Inflammatory macrophage treated with lipopolysaccharide for 4 hours (primary cell): ENCODE data around the gene TMEM98.
"Not testable (repeated sequence)": the region's sequence is repeated elsewhere in the genome, so short reads cannot be mapped to it uniquely, and the experiment has no call there.

Source experiments
- DNase-seq: peaks from one replicate; pipeline ENCODE4 v3.0.0-alpha.2; 2020

TMEM98 gene

DNA sequence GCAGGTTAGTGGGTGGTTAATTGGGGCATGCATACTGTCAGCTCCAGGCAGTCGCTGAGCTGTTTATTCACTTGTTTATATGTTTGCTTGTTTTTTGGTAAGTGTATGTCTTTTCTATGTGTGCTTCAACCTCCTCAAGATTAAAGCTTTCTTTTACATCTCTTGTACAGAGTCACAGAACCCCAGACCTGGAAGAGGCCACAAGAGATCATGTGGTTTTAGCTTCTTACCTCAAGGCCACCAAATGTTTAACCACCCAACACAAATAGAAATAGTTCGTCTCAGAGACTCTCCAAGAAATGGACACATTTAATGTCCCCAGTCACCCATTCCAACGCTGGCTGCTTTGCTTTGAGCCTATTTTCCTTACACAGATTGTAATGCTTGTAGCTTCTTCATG lies 11.8 kb upstream of the TMEM98 start:
- no peak for DNase-seq

DNA sequence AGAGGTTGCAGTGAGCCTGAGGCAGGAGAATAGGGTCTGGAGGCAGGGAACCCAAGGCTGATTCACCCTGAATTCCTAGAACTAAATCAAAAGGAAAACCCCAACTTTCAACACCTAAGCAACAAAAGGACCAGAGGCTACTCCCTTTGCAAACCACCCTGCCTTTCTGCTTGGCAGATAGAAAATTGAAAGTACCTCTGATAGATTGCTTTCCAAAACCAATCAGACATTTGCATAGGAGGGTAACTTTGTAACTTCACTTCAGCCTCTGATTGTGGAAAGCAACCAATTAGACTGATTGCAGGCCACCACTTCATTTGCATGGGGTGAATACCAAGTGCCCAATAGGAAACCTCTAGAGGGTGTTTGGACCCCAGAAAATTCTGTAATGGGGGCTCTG lies 10.9 kb upstream of the TMEM98 start:
- no peak for DNase-seq

DNA sequence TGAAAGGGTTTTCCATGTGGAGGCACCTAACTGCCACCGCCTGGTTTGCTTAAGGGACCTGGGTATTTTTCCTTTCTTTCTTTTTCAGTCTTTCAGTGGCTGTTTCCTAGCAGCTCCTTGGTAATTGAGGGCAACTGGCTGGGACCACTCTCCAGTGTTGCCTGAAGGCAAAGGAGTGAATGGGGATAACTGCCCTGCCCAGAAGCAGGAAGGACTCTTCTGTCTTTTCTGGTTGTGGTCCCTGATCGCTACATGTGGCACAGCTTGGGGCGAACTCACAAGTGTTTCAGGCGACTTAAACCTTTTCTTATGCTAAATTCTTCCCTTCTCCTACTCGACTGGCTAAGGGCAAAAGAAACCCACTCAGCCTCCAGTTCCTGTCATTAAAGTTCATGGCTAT lies 10.1 kb upstream of the TMEM98 start:
- no peak for DNase-seq

DNA sequence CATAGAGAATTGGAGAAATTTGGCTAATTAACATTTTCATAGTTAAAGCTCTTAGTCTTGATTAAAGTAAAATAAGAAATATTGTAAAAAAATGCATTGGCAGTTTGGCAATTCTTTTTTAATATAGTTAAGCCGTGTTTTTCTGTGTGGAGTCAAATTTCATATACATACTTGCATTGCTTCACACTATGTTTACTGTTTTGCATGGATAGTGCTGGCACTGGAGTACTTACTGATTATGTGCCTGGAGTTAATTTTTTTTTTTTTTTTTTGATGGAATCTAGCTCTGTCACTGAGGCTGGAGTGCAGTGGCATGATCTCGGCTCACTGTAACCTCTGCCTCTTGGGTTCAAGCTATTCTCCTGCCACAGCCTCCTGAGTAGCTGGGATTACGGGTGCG lies 8.1 kb upstream of the TMEM98 start:
- not testable (repeated sequence) for DNase-seq

DNA sequence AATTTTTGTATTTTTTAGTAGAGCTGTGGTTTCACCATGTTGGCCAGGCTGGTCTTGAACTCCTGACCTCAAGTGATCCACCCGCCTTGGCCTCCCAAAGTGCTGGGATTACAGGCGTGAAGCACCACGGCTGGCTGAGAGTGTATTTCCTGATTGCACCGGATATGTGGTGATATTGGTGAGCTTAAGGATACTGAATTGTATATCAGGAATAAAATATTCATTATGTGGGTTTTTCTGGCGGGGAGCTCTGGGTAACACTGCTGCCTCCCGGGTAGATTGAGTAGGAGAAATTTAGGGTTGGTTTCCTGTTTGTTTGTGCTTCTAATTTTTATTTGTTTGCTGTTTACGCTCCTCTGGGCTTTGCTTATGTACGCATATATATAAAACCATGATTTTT lies 7.7 kb upstream of the TMEM98 start:
- DNase-seq, result no peak

DNA sequence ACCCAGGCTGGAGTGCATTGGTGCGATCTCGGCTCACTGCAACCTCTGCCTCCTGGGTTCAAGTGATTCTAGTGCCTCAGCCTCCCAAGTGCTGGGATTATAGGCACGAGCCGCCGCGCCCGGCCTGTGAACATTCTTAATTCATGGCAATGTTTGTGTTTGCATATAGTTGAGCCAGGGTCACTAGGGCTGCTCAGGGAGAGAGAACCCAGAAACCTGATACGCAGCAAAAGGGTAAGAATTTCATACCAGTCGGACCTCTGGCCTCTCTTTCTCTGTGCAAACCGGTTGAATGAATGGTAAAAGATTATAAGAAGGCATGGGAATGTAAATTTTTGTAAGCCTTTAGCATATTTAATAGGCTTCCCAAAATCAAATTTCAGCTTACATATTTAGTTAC lies 6.9 kb upstream of the TMEM98 start:
- DNase-seq, result no peak

DNA sequence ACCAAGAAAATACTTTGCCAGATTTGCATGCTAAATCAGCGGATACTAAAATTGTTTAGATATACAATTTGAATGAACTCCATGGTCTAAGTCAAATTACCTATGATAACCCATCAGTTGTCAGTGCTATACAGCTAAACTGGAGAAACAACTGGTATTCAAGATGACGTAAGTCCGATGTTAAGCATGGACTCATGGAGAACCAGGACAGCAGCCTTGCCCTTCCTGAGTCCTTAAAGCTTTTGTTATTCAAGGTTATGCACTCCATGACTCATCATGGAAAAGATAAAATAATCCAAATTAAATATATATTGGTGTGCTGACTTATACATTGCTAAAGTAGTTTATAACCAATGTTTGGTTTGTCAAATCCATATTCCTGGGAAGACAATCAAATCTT lies 4.0 kb upstream of the TMEM98 start:
- DNase-seq, result not testable (repeated sequence)

DNA sequence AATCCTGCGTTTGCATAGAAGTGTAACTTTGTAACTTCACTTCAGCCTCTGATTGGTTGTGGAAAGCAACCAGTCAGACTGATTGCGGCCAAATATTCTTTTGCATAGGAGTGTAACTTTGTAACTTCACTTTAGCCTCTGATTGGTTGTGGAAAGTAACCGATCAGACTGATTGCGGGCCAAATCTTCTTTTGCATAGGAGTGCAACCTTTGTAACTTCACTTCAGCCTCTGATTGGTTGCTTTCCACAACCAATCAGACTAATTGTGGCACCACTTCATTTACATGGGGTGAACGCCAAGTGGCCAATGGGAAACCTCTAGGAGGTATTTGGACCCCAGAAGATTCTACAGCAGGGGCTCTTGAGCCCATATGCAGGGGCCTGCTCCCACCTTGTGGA lies 1.8 kb upstream of the TMEM98 start:
- DNase-seq, result no peak

DNA sequence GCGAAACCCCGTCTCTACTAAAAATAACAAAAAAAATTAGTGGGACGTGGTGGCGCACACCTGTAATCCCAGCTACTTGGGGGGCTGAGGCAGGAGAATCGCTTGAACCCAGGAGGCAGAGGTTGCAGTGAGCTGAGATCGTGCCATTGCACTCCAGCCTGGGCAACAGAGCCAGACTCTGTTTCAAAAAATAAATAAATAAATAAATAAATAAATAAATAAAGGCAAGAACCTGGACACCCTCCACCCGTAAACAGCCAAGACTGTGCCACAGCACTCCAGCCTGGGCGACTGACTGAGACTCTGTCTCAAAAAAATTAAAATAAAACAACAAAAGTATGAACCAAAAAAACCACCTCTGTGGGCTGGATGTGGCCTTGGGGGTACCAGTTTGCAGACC lies 1.2 kb upstream of the TMEM98 start:
- DNase-seq, result not testable (repeated sequence)

DNA sequence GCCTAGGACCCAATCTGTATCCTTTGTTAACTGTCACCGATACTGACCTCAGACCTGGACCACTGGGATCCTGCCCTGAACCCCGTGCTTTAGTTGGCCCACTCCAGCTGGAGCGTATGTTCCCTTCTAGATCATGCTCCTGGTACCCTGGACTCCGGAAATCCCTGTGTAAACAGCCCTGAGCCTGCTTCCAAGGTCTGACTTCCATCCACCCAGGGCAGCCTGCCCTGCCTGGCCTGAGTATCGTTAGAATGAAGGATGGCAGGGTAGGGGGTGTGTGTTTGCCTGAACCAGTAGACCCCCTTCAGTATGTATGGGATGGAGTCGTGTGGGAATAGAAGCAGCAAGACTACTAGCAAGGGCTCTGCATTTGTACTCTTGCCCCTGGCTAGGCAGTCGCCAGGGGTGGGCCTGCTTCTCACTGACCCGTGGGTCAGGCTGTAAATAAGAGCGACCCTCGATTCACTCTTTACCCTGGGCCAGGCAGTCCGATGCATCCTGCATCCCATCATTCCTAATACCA lies 691 bp upstream of the TMEM98 start:
- no peak for DNase-seq

DNA sequence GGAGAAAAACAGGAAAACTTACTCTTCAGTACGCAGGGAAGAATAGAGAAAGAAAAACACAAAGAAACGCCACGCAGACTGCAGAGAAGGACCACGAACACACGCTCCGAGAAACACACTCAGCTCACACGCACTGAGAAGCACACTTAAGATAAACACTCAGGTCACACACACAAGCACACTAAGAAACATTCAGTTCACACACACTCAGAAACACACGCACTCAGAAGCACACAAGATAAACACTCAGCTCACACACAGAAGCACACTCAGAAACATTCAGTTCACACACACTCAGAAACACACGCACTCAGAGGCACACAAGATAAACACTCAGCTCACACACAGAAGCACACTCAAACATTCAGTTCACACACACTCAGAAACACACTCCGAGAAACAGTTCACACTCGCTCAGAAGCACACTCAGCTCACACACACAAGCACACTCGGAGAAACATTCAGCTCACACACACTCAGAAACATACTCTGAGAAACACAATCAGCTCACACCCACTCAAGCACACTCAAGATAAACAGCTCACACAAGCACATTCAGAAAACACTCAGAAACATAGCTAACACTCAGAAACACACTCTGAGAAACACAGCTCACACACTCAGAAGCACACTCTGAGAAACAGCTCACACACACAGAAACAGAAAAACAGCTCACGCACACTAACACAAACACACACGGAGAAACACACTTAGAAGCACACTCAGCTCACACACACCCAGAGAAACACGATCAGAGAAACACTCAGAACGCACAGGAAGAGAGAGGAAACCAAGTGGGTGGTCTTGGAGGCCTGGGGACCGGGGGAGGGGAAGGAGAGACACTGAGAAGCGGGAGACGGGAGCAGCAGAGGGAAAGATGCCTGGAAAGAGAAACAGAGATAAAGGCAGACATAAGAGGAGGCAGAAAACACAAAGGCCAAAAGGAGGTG lies 908 bp downstream of the TMEM98 start:
- no peak for DNase-seq

DNA sequence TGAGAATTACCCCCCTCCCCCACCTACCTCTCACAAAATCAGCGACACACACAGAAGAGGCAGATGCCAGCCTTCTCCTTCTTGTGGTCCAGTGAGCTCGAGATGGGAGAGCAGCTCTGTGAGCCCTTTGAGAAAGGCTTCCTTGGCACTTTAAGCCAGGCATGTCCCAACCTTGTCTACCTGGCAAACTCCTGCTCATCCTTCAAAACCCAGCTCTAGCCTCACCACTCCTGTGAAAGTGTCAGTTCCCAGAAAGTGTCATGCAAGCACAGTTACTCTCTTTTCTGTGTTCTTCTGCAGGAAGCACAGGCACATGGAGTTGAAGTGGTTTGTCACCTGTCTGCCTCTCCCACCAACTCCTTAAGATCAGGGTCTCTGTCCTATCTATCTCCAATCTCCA lies 1.6 kb downstream of the TMEM98 start:
- DNase-seq, result no peak

DNA sequence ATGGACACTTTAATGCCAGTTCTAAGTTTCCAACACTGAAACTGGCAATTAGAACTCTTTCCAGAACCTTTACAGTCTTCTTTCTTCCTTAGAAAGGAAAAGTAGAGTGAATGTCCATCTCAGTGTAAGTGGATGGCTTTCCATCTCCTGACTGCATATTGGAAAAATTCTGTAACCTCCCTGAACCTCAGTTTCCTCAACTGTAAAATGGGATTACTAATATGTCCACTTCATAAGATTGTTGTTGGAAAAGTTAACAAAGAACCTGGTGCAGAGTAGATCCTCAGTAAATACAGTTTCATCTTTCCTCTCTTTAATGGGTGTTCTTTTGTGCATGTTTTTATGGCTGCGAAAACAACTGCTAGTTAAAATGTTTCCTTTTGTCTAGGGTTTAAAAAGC lies 2.6 kb downstream of the TMEM98 start:
- DNase-seq, result no peak

DNA sequence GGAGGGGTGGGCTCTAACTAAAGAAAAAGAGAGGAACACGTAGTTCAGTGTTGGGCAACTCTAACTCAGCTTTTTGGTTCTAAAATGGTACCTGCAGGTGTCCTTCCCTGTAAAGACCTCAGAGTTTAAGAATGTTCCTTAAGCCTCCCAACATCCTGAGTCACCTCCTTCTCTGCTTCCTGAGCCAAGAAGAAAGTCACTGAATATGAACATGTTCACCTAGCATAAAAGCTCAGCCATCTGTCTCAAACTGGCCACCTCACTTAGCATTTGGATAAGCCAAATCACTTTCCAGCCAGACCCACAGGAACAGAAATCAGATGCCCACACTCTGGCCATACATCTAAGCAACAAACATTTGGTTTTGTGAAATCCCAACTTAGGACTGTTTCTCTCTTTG lies 3.7 kb downstream of the TMEM98 start:
- no peak for DNase-seq

DNA sequence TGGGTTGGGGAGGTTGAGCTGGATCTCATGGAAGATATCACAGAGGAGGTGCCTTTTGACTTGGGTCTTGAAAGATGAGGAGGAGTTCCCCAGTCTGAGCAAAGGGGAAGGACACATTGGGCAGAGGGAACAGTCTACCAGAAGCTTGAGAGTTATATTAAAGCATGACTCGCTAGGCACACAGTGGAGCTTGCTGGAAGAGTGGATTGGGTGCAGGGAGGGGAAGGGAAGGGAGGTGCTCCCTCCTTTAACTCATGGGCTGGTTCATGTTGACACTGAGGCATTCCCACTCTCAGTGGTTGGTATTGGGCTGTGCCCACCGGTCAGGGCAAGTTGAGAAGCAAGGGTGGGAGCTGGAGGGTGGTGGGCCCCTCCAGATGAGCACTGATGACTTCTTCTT lies 5.9 kb downstream of the TMEM98 start:
- DNase-seq, result no peak

DNA sequence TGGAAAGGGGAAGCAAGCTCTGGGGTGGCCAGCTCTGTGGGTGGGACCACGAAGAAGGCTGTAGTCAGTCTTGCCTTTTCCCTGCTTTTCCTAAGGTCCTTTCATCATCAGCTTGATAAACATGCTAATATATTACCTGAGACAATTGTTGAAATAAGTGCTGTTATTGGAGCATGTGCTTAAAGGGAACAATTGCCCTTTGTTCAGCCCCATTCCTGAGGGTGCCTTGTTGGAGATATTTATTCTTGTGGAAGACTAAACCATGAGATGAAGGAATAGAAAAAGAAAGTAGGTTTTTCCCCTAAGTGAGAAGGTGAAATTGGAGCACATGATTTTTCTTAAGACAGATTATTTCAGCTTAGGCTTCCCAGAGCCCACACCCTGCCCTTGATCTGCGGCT lies 7.8 kb downstream of the TMEM98 start:
- DNase-seq, result no peak

DNA sequence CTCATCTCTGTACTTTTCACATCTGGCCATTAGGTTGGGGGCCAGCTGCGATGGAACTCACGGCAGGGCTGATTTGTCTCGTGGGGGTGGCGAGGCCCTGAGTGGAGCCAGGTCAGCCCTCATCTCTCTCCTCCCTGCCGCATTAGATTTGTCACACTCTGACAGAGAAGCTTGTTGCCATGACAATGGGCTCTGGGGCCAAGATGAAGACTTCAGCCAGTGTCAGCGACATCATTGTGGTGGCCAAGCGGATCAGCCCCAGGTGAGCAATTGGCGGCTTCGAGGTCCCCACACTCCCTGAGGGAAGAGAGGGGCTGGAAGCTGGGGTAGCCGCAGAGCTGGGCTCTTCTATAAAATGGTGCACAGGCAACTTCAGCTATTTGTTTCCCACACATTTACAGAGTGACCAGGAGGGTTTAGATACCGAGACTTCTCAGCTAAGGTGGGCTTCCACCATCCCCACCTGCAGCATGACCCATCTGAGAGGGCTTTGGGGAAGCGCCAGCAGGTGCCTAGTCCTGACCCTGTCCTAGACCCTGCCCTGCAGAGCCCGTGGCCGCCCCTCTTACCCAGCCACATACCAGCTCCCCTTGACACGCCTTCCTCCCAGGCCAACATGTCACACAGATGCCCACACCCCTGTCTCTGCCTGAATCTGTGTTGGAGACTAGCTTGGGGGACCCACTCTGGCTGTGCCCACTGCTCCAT lies 8.4 kb downstream of the TMEM98 start:
- no peak for DNase-seq

DNA sequence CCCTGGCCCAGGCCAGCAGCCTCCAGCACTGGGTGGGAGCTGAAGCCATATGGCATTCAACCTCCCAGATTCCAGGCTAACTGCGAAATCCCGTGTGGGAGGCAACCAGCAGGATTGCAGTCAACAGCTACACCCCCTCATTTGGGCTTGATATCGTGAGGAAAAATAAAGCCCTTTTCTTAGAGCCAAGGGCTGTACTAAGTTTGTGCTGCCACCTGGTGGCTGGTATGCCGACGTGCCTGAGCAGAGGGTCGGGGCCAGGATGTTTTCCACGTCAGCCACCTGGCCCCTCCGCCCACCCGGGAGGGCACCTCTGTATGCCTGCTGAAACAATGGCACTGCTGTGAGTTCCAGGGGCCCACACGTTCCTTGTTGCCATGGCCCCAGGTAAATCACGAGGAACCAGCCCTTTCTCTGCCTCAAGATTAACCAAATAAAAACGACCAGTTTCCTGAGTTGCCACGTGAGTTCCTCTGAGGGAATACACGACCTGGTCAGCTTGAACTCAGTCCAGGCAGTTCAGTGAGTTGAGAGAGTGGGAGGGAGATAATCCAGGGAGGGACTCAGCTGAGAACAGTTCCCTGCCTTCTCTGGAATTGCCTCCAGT lies 9.0 kb downstream of the TMEM98 start:
- DNase-seq, result peak; percentile 50

DNA sequence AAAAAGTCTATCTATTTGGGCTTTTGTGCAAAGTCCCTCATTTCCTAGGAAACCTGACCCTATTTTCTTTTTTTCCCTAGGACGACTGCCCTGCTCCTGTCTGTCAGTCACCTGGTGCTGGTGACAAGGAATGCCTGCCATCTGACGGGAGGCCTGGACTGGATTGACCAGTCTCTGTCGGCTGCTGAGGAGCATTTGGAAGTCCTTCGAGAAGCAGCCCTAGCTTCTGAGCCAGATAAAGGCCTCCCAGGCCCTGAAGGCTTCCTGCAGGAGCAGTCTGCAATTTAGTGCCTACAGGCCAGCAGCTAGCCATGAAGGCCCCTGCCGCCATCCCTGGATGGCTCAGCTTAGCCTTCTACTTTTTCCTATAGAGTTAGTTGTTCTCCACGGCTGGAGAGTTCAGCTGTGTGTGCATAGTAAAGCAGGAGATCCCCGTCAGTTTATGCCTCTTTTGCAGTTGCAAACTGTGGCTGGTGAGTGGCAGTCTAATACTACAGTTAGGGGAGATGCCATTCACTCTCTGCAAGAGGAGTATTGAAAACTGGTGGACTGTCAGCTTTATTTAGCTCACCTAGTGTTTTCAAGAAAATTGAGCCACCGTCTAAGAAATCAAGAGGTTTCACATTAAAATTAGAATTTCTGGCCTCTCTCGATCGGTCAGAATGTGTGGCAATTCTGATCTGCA lies 12.9 kb downstream of the TMEM98 start:
- DNase-seq, result no peak

DNA sequence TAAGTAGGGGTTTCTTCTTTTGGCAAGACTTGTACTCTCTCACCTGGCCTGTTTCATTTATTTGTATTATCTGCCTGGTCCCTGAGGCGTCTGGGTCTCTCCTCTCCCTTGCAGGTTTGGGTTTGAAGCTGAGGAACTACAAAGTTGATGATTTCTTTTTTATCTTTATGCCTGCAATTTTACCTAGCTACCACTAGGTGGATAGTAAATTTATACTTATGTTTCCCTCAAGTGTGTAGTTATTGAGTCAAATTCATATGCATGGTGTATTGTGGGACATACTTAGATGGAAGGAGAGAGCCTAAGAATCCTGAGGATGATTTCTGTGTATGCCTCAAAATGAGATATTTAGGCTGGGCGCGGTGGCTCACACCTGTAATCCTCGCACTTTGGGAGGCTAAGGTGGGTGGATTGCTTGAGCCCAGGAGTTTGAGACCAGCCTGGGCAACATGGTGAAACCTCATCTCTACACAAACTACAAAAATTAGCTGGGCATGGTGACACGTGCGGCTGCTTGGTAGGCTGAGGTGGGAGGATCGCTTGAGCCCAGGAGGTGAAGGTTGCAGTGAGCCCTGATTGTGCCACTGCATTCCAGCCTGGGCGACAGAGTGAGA lies 13.6 kb downstream of the TMEM98 start:
- DNase-seq, result no peak

DNA sequence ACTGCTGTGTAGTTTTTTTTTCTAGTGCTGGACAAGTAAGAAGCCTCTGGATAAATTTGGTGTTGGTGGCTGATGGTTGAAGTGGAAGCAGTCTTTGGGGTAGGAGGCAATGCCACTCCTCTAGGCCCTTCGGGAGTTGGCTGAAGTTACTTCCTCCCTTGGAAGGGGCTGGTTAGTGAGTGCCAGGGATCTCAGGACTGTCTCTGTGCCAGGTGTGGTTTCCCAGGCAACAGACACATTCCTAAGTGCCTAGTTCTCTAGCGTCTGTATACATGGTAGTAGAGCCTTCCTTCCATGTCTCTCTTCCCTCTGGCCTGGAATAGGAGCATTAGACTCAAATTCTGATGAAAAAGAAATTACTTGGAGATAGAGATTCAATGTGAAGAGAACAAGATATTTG lies 15.3 kb downstream of the TMEM98 start:
- no peak for DNase-seq

DNA sequence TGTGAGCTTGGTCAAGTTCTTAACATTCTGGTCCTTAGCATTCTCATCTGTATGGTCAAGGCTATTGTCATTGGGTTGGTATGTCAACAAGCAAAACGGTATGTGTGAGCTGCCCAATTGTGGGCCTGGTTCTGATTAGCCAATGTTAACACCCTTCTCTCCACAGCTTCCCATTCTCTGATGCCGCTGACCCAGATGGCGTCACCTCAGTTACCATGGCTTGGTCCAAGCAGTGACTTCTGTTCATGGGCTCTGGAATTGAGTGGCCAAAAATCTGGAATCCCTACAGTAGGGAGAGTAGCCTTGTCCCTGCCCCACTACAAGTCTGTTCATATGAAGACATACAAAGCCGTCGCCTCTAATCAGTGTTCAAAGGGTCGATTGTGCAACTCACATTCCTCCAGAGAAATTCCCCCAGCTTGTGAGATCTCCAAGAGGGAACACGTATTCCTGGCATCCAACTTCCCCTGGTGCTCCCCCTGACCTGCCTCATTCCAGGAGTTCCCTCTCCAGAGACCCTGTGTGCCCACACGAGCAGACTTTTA lies 15.8 kb downstream of the TMEM98 start:
- no peak for DNase-seq
